H1 (cell line): ENCODE measurements around the gene TLR5. TPM values are rescaled to one million over a fixed set of nuclear protein-coding genes. Genes with fewer than 3 reads are reported as not detected.

Source experiments
- CHD7 ChIP-seq: fragments of 300-600 bp; sonication (generic); IDR thresholded peaks from 2 replicates; pipeline ENCODE4 v1.7.1; 2012; ENCODE audit warnings: low read length, moderate library complexity, mild to moderate bottlenecking, inconsistent platforms; ENCODE audit not compliant: insufficient replicate concordance
- CTCF ChIP-seq, 3 experiments: IDR thresholded peaks; 1 replicate in 2 of 3; 2 replicates in 1 of 3; pipeline versions ENCODE4 v1.5.1 to v1.6.1; 2011; ENCODE audit warnings: low read length in 3 of 3, mild to moderate bottlenecking in 3 of 3, inconsistent platforms in 2 of 3, low read depth in 1 of 3, moderate library complexity in 1 of 3; ENCODE audit not compliant: insufficient read depth in 1 of 3; ENCODE audit errors: control extremely low read depth in 1 of 3
- RAD21 ChIP-seq, 2 experiments: IDR thresholded peaks in 1 of 2; conservative IDR thresholded peaks in 1 of 2; 2 replicates each; pipeline ENCODE4 v1.6.1; 2011; ENCODE audit warnings: low read depth in 2 of 2, low read length in 2 of 2, improper control_type of control experiment in 1 of 2, inconsistent platforms in 1 of 2, mild to moderate bottlenecking in 1 of 2, moderate library complexity in 1 of 2
- polyA plus RNA-seq, 7 experiments: library from polyadenylated mRNA; depleted of rRNA in 3 of 7; stranded (reverse) in 5 of 7; unstranded in 2 of 7; fragments of >200 nt in 5 of 7; fragments of 200-250 nt in 2 of 7; gene quantifications; 1 replicate in 5 of 7; 2 replicates in 1 of 7; 4 replicates in 1 of 7; pipeline versions ENCODE4 v1.2.1 to v1.2.3, GENCODE V29; 2011 to 2013; ENCODE audit warnings: missing spikeins in 2 of 7, mixed read lengths in 2 of 7
- total RNA-seq: library from RNA; stranded (reverse); fragmentation: NEBNext Ultra II Directional; extraction: Animal tissue kit (Norgen Biotek cat#: 25700); gene quantifications from 2 replicates; pipeline ENCODE4 v1.2.1, GENCODE V29; 2021

Gene TLR5
- total and polyA plus RNA-seq, 2 of the 8 experiments (the other 6 are each of a cell fraction or from before 2014, with no cell fraction given): 0.35 to 0.74 TPM

GRCh38 chr1:223161321-223161720 is 18.3 kb upstream of the TLR5 start (continued):
- TF ChIP-seq CHD7 (no peak), RAD21 (IDR thresholded peaks at IDR 0.05 in 1 of 2, conservative IDR thresholded peaks at IDR 0.05 in 1 of 2; ENCODE audit: low read depth in 2 of 2, low read length in 2 of 2) (peak in 1 of 2 experiments; percentile 31; a peak in 1 of 4 replicates), CTCF (IDR thresholded peaks at IDR 0.05; ENCODE audit: control extremely low read depth in 1 of 3, insufficient read depth in 1 of 3, low read depth in 1 of 3, low read length in 3 of 3) (peak; percentile 27 to 64 (median 57); a peak in 3 of 4 replicates)
